SW 1271 (cell line): ENCODE measurements around the gene HTR3B.

ENCODE experiments used
- DNase-seq, 2 experiments: peaks; one replicate each; lab custom pipeline; 2025; lab: John Stamatoyannopoulos, UW

Gene HTR3B

GRCh38 chr11:113991718-113992458 lies 87.3 kb downstream of the HTR3B start:
- DNase-seq, result no peak

DNA sequence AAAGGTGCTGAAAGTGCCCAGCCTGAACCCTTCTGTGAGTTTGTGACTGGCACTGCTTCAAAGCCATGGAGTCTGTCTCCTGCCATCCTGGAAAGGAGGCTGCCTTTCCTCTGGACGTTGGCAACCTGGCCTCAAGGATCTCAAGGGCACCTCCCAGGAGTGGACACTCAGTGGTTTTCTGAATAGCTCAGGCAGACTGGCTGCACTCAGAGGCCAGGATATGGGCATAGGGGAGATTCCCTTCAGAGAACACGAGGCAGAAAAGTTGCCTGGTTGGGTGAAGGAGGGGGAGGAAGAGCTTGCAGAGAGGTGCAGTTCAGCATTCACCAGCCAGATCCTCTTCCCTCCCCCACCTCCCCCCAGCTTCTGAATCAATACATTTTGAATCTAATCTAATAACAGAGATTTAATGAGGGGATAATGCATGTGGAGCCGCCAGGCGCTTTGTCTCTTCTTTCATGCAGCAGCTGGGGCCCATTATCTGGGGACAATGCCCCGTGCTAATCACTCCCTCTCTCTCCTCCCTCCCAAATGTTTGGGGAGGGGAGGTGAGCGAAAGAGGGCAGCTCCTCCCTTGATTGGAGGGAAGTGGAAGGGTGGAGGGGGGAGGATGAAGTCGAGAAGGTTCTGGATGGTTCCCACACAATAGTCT lies 88.0 kb downstream of the HTR3B start:
- DNase-seq, result no peak

DNA sequence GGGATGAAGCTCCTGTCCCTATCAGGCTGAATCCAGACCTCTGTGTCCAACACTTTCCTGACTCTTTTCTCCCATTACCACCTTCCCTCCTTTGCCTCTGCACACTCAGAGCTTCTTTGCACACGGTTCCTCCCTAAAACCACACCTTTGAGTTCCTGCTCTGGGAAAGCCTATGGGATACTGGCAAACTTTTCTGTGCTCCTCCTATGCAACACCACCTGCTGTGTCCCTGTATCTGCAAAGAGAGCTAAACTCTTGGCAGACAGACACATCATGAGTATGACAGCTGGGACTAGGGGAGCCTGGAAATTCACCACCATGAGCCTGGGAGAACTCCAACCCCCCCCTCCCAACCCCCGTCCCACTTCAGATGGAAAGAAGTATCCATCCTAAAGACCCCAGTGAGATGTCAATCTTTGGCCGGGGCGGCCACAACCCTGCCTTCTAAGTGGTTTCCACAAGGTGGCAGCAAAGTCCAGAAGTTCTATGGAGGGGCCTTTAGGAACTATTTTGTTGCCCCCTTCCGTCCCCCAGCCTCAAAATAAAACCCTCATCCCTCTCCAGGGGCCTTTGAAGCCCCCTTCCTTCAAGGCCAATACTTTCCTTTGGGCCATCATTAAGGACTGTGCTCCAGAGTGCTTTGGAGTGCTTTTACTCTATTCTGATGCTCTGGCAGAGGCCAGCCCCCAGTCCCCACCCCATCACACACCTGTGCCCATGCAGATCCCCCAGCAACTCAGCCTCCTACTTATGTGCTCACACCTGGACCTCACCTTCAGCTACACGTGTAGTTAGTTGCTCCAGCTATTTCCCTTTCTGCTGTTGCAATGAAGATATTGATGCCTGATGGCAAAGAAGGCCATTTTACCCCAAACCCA lies 89.7 kb downstream of the HTR3B start:
- DNase-seq, result no peak
